Left cardiac atrium (tissue), 4 donors: ENCODE results near the gene LIMK2. TPM values are rescaled to one million over a fixed set of nuclear protein-coding genes. Genes with fewer than 3 reads are reported as not detected.

Experiments used
- ATAC-seq, 2 donors: fragments of 200-7000 bp; cut with Tn5 transposase; one replicate each; pipeline ENCODE4 v1.9.1; 2020; ENCODE audit warnings: mild to moderate bottlenecking in 2 of 2, moderate library complexity in 2 of 2
- DNase-seq: peaks from one replicate; pipeline ENCODE4 v3.0.0-alpha.2; 2020
- intact Hi-C, 2 donors: fragments of 100-400 bp; cut with DNase I; formaldehyde crosslinking; loops; one replicate each; pipeline versions ENCODE4 v1.14.1 to v1.15.1; 2022 to 2023
- total RNA-seq, 2 donors: library from RNA; stranded (reverse); fragmentation: NEBNext Ultra II Directional; extraction: Animal tissue kit (Norgen Biotek cat#: 25700); gene quantifications; one replicate each; pipeline ENCODE4 v1.2.1, GENCODE V29; 2021
- donor health status: DM: no; HTN: yes; CAD: no.
- donor health status: DM: no; HTN: yes; CAD: no; lungs with severe emphysema.
- donor health status: DM: yes; HTN: yes; CAD: no.
- donor health status: Dilated cardiomyopathy.

LIMK2 gene
- total RNA-seq, 2 donors from 2014 or later, result 10.2 to 18.5 TPM

- DNase-seq (no peak), ATAC-seq (peak in 1 of 2 donors; percentile 15)
Measured at GRCh38 chr22:31281733-31282132, 69.6 kb downstream of the LIMK2 start.

GRCh38 chr22:31282748-31283468 is 70.8 kb downstream of the LIMK2 start:
- ATAC-seq (no peak), DNase-seq (no peak)
- intact Hi-C loops, result no loop called here

More at GRCh38 chr22:31281733-31282132, 69.6 kb downstream of the LIMK2 start:
- intact Hi-C loops, result no loop called here

- no peak for DNase-seq
- ATAC-seq, result no peak
- intact Hi-C loops, result no loop called here
Measured at GRCh38 chr22:31284281-31285155, 72.4 kb downstream of the LIMK2 start.

- DNase-seq (no peak), ATAC-seq (no peak)
- intact Hi-C loops, result no loop called here
Measured at GRCh38 chr22:31286360-31287255, 74.5 kb downstream of the LIMK2 start.

GRCh38 chr22:31287818-31288495 is 75.9 kb downstream of the LIMK2 start:
- ATAC-seq (no peak), DNase-seq (no peak)
- intact Hi-C loops, result no loop called here

- ATAC-seq (no peak), DNase-seq (no peak)
- intact Hi-C loops, result no loop called here
Measured at GRCh38 chr22:31288496-31289240, 76.6 kb downstream of the LIMK2 start.

GRCh38 chr22:31289344-31289743 is 77.2 kb downstream of the LIMK2 start:
- intact Hi-C loops, result no loop called here
- DNase-seq (no peak), ATAC-seq (no peak)

- DNase-seq, result peak; percentile 96
- peak; percentile 94 for ATAC-seq
- intact Hi-C loops, result no loop called here
Measured at GRCh38 chr22:31290494-31291471, 78.7 kb downstream of the LIMK2 start.

GRCh38 chr22:31291481-31292235 is 79.6 kb downstream of the LIMK2 start:
- intact Hi-C loops, result no loop called here
- peak; percentile 1 to 3 for ATAC-seq
- no peak for DNase-seq

- peak; percentile 71 to 72 for ATAC-seq
- peak; percentile 88 for DNase-seq
- intact Hi-C loops, result no loop called here
Measured at GRCh38 chr22:31292236-31292989, 80.3 kb downstream of the LIMK2 start, which contains the start of gene PIK3IP1. Gene PIK3IP1 (minus strand): TSS chr22:31292488. CDS start chr22:31292344, 144 bp downstream.

GRCh38 chr22:31295360-31295759 is 83.3 kb downstream of the LIMK2 start:
- ATAC-seq (no peak), DNase-seq (no peak)
- intact Hi-C loops, result no loop called here

- no peak for ATAC-seq
- DNase-seq, result no peak
- intact Hi-C loops, result no loop called here
Measured at GRCh38 chr22:31295831-31296657, 83.9 kb downstream of the LIMK2 start.

- intact Hi-C loops, result no loop called here
- ATAC-seq, result no peak
- DNase-seq, result no peak
Measured at GRCh38 chr22:31300896-31301295, 88.8 kb downstream of the LIMK2 start.

- DNase-seq (no peak), ATAC-seq (no peak)
- intact Hi-C loops, result no loop called here
Measured at GRCh38 chr22:31302006-31302405, 89.9 kb downstream of the LIMK2 start.

- intact Hi-C loops, result no loop called here
- ATAC-seq (no peak), DNase-seq (no peak)
Measured at GRCh38 chr22:31302537-31302936, 90.4 kb downstream of the LIMK2 start.
